Measurements from ENCODE around the gene ZFHX3.

DNA sequence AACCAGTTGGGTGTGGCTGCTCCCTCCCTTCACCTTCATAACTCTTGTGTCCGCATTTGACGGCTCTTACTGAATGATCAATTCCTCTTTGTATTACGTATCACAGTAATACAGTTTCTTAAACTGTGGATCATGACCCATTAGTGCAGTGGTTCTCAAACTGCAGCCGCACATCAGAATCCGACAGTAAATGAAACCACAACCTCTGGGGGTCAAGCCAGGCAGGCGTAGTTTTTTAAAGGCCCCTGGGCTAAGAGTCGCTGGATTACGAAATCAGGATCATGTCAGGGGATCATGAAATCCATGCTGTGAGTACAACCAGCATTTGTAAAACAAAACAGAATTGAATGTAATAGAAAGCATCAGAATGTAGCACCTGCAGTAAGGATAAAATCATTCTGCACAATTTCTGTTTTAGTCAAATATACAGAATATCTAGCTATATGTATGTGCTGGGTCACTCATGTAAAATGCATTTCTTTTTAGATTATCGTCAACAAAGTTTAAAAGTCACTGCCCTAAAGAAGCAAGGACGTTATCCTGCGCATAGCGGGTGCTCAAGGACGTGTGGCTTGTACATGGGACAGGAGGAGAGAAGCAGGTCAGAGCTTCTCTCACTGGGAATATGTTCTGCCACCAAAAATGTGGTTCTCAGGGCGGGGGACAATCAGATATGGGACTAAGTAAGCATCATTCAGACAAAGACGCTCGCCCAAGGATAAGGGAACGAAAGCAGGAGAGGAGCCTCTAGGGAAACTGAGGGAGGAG, 113.1 kb downstream of the ZFHX3 start:
- TF ChIP-seq, protein P1, sequence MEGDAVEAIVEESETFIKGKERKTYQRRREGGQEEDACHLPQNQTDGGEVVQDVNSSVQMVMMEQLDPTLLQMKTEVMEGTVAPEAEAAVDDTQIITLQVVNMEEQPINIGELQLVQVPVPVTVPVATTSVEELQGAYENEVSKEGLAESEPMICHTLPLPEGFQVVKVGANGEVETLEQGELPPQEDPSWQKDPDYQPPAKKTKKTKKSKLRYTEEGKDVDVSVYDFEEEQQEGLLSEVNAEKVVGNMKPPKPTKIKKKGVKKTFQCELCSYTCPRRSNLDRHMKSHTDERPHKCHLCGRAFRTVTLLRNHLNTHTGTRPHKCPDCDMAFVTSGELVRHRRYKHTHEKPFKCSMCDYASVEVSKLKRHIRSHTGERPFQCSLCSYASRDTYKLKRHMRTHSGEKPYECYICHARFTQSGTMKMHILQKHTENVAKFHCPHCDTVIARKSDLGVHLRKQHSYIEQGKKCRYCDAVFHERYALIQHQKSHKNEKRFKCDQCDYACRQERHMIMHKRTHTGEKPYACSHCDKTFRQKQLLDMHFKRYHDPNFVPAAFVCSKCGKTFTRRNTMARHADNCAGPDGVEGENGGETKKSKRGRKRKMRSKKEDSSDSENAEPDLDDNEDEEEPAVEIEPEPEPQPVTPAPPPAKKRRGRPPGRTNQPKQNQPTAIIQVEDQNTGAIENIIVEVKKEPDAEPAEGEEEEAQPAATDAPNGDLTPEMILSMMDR (IDR thresholded peaks at IDR 0.05) = no peak
- TF ChIP-seq EZH2 (IDR thresholded peaks at IDR 0.05; ENCODE audit: borderline replicate concordance, insufficient read depth, low read depth, low read length, poor library complexity, severe bottlenecking) = no peak

Measured in B cell (primary cell).